Gastroesophageal sphincter (tissue), 3 donors: ENCODE results near the gene TRPC4.

Experiments
- CTCF ChIP-seq, 4 experiments: fragments of 200-600 bp in 2 of 4; fragments of 450-650 bp in 2 of 4; sonication (generic) in 1 of 4; IDR thresholded peaks; one replicate each; pipeline ENCODE4 v1.5.1; 2017 to 2019; ENCODE audit warnings: antibody characterized with exemption in 4 of 4, mild to moderate bottlenecking in 2 of 4, moderate library complexity in 2 of 4
- EP300 ChIP-seq: sonication (generic); formaldehyde crosslinking; IDR thresholded peaks from one replicate; pipeline ENCODE4 v1.6.1; 2017; ENCODE audit warnings: antibody characterized with exemption, mild to moderate bottlenecking

GRCh38 chr13:37797631-37798030, 71.9 kb downstream of the TRPC4 start:
- TF ChIP-seq CTCF (IDR thresholded peaks at IDR 0.05) (no peak), EP300 (no peak)
